Measurements from ENCODE around the gene EHBP1L1. TPM values are rescaled to one million over a fixed set of nuclear protein-coding genes. Genes with fewer than 3 reads are reported as not detected.

Gene EHBP1L1
- polyA plus RNA-seq, 3 donors: 29.6 to 507 (median 42.6) TPM

DNA sequence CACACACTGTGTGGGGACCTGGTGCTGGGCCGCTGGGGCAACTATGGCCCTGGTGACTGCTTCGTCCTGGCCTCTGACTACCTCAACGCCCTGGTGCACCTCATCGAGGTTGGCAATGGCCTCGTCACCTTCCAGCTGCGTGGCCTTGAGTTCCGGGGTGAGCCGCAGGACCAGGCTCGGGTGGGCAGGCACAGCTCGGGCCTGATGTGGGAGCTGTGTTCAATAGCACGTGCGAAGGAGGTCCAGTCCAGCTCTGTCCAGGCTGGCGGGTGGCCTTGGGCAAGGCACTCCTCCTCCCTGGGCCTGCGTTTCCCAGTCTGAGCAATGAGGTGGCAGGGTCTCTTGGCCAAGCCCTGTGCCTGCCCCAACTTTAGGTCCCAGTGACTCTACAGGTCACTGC is 53.7 kb downstream of the EHBP1L1 start:
- intact Hi-C loops (cut with micrococcal nuclease): loop anchor here (5.0 to 10.0 kb wide), 4 partner anchors 33 to 365 kb away; partner anchors contain the start of gene RELA (in 1 of the 2)
- H3K27me3 Mint-ChIP-seq (ENCODE audit: low read depth in 3 of 3): peaks cover 0 to 1% (median 0%) of the 10 kb centered on the region in 3 donors
- no peak overlapping the region for H3K27ac Mint-ChIP-seq
- H3K4me2 ChIP-seq (replicated peaks; ENCODE audit: extremely low read depth, low read length, poor library complexity, severe bottlenecking): no peak overlapping the region
- H3K79me2 ChIP-seq (ENCODE audit: insufficient read depth, low read length): peaks cover 5% of the 10 kb centered on the region
- no peak overlapping the region for H2AFZ ChIP-seq (ENCODE audit: insufficient read depth, low read depth, low read length, poor library complexity, severe bottlenecking)
- H3K4me3 Mint-ChIP-seq: no peak overlapping the region
- WGBS (ENCODE audit: insufficient coverage): 98% methylated on average over 13 of the region's 14 CpGs
- no peak for DNase-seq
- peaks cover 79 to 94% of the 10 kb centered on the region in 2 donors for H3K36me3 ChIP-seq (replicated peaks in 1 of 2; ENCODE audit: control insufficient read depth in 1 of 2, insufficient read depth in 2 of 2, low read length in 2 of 2)
- no peak overlapping the region for H3K4me3 ChIP-seq (replicated peaks in 1 of 3; ENCODE audit: low read depth in 2 of 3, low read length in 3 of 3)
- H3K9me3 Mint-ChIP-seq: no peaks in the 10 kb centered on the region
- H3K27me3 ChIP-seq (ENCODE audit: control insufficient read depth in 2 of 2, insufficient read depth in 2 of 2, low read length in 2 of 2): no peaks in the 10 kb centered on the region
- no peak overlapping the region for H3K9ac ChIP-seq (ENCODE audit: insufficient read depth, low read length, poor library complexity, severe bottlenecking)
- peaks cover 42% of the 10 kb centered on the region for H4K20me1 ChIP-seq (ENCODE audit: insufficient read depth, low read length)
- H3K36me3 Mint-ChIP-seq: peaks cover 55 to 89% of the 10 kb centered on the region in 2 donors
- peaks cover 11% of the 10 kb centered on the region for H3K4me1 Mint-ChIP-seq
- TF ChIP-seq, protein P1, sequence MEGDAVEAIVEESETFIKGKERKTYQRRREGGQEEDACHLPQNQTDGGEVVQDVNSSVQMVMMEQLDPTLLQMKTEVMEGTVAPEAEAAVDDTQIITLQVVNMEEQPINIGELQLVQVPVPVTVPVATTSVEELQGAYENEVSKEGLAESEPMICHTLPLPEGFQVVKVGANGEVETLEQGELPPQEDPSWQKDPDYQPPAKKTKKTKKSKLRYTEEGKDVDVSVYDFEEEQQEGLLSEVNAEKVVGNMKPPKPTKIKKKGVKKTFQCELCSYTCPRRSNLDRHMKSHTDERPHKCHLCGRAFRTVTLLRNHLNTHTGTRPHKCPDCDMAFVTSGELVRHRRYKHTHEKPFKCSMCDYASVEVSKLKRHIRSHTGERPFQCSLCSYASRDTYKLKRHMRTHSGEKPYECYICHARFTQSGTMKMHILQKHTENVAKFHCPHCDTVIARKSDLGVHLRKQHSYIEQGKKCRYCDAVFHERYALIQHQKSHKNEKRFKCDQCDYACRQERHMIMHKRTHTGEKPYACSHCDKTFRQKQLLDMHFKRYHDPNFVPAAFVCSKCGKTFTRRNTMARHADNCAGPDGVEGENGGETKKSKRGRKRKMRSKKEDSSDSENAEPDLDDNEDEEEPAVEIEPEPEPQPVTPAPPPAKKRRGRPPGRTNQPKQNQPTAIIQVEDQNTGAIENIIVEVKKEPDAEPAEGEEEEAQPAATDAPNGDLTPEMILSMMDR (IDR thresholded peaks at IDR 0.05): no peak
- no peak overlapping the region for H3K27ac ChIP-seq (ENCODE audit: low read depth in 1 of 2, low read length in 2 of 2)
- H3K4me1 ChIP-seq (ENCODE audit: control insufficient read depth in 1 of 2, insufficient read depth in 2 of 2, low read length in 2 of 2): peaks cover 3 to 7% of the 10 kb centered on the region in 2 donors
- no peaks in the 10 kb centered on the region for H3K9me3 ChIP-seq (replicated peaks in 1 of 2; ENCODE audit: control insufficient read depth in 1 of 2, insufficient read depth in 1 of 2, low read length in 2 of 2)

DNA sequence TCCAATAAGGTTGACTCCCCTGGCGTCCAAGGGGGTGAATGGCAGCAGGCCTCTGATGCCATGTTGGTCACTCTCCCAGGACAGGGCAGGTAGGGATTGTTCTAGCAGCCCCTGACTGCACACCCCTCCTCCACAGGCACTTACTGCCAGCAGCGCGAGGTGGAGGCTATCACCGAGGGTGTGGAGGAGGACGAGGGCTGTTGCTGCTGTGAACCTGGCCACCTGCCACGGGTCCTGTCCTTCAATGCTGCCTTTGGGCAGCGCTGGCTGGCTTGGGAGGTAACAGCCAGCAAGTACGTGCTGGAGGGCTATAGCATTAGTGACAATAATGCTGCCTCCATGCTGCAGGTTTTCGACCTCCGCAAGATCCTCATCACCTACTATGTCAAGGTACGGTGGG is 54.4 kb downstream of the EHBP1L1 start:
- Histone ChIP-seq H3K4me1 (ENCODE audit: control insufficient read depth in 1 of 2, insufficient read depth in 2 of 2, low read length in 2 of 2) (peaks cover 3 to 7% of the 10 kb centered on the region in 2 donors), H3K27me3 (ENCODE audit: control insufficient read depth in 2 of 2, insufficient read depth in 2 of 2, low read length in 2 of 2) (no peaks in the 10 kb centered on the region), H3K9me3 (replicated peaks in 1 of 2; ENCODE audit: control insufficient read depth in 1 of 2, insufficient read depth in 1 of 2, low read length in 2 of 2) (no peaks in the 10 kb centered on the region), H3K36me3 (replicated peaks in 1 of 2; ENCODE audit: control insufficient read depth in 1 of 2, insufficient read depth in 2 of 2, low read length in 2 of 2) (peaks cover 79 to 94% of the 10 kb centered on the region in 2 donors), H2AFZ (ENCODE audit: insufficient read depth, low read depth, low read length, poor library complexity, severe bottlenecking) (no peak overlapping the region), H3K9ac (ENCODE audit: insufficient read depth, low read length, poor library complexity, severe bottlenecking) (no peak overlapping the region), H3K4me3 (replicated peaks in 1 of 3; ENCODE audit: low read depth in 2 of 3, low read length in 3 of 3) (no peak overlapping the region), H4K20me1 (ENCODE audit: insufficient read depth, low read length) (peaks cover 38% of the 10 kb centered on the region), H3K79me2 (ENCODE audit: insufficient read depth, low read length) (peaks cover 5% of the 10 kb centered on the region), H3K4me2 (replicated peaks; ENCODE audit: extremely low read depth, low read length, poor library complexity, severe bottlenecking) (no peak overlapping the region), H3K27ac (ENCODE audit: low read depth in 1 of 2, low read length in 2 of 2) (no peak overlapping the region)
- intact Hi-C loops (cut with micrococcal nuclease): no loop called here
- peaks cover 0 to 1% (median 0%) of the 10 kb centered on the region in 3 donors for H3K27me3 Mint-ChIP-seq (ENCODE audit: low read depth in 3 of 3)
- H3K4me3 Mint-ChIP-seq: no peak overlapping the region
- H3K27ac Mint-ChIP-seq: no peak overlapping the region
- H3K9me3 Mint-ChIP-seq: no peaks in the 10 kb centered on the region
- 100% methylated on average over 3 of the region's 11 CpGs for WGBS (ENCODE audit: insufficient coverage)
- TF ChIP-seq, protein P1 (IDR thresholded peaks at IDR 0.05): no peak
- DNase-seq: no peak
- H3K36me3 Mint-ChIP-seq: peaks cover 58 to 89% of the 10 kb centered on the region in 2 donors
- H3K4me1 Mint-ChIP-seq: peaks cover 11% of the 10 kb centered on the region
